Activated CD4-positive, alpha-beta T cell treated with anti-CD3 and anti-CD28 coated beads, Interleukin-2, amount 50 U/mL, for 48 hours (primary cell): ENCODE measurements around the gene CHPF.

Experiments used
- DNase-seq, 2 experiments: peaks; one replicate each; pipeline ENCODE4 v3.0.0-alpha.2; 2020

The CHPF gene

DNA sequence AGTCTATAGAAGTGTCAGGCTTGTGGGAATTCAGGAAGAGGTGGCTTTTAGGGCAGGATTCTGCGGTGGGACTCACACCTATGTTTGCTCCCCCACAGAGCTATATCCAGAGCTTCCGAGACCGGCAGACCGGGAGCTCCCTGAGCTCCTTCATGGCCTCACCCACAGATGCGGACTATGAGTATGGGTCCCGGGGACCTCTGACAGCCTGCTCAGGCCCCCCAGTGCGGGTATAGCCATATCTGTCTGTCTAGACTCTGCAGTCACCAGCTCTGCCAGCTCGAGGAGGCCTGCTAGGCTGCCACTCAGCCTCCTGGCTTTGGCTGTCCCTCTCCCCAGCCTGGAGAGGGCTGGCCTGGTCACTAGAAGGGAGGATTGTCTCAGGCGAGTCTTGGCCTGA is 6.0 kb upstream of the CHPF start:
- no peak for DNase-seq

DNA sequence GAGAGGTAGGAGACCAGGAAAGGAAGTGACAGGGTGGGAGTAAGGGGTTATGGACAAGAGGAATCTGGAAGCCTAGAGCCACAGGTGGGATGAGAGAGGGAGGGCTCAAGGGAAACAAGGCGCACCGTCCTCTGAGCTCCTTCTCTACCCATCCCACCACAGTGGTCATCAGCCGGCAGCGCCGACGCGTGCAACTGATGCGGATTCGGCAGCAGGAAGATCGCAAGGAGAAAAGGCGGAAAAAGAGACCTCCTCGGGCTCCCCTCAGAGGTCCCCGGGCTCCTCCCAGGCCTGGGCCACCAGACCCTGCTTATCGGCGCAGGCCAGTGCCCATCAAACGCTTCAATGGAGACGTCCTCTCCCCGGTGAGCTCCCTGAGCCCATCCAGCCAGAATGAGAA is 5.4 kb upstream of the CHPF start:
- no peak for DNase-seq

DNA sequence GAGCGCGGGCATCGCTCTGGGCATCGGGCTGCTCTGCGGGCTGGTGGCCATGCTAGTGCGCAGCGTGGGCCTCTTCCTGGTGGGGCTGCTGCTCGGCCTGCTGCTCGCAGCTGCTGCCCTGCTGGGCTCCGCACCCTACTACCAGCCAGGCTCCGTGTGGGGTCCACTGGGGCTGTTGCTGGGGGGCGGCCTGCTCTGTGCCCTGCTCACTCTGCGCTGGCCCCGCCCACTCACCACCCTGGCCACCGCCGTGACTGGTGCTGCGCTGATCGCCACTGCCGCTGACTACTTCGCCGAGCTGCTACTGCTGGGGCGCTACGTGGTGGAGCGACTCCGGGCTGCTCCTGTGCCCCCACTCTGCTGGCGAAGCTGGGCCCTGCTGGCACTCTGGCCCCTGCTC is 4.0 kb upstream of the CHPF start:
- no peak for DNase-seq

DNA sequence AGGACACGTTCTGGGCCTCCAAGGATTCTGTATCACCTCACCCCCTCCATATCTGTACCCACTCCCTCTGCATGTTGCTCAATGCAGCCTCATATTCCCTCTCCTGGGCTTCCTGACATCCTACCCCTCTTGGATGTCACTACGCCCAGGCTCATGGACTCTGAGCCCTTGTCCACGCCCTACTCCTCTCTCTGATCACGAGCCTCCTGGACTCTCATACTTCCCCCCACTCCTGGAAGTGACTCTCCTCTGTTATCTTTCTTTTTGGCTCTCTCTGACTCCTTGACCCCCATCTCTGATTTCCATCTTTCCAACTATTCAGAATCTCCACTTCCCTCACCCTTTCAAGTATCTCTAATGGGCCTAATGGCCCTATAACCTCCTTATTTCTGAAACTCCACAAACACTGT is 2.3 kb upstream of the CHPF start:
- no peak for DNase-seq

DNA sequence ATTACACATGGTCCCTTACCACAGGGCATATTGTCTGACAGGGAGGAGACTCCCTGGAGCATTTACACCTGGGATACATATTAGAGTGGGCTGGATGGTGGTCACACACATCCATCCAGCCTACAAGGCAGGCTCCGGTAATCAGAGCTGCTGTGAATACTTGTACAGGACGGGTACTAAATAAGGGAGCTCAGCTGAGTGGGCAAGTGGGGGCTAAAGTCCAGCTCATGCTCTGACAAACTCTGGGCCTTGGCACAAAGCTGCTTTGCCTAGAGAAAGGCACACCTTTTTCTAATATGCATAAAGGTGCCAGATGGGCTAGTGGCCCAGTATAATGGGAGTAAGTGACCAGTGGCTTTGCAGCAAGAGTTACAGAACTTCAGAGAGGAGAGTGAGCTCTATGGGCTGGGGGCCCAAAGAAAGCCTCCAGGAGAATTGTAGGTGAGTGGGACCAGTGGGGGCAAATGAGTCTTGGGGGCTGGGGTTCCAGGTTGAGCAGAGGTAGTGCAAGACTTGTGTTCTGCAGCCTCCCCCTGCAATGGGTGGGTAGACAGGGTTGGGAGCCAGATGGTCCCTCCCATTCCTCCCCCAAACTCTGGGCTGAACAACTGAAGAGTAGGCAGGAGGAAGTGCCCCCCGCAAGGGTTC is 1.8 kb upstream of the CHPF start:
- no peak for DNase-seq

DNA sequence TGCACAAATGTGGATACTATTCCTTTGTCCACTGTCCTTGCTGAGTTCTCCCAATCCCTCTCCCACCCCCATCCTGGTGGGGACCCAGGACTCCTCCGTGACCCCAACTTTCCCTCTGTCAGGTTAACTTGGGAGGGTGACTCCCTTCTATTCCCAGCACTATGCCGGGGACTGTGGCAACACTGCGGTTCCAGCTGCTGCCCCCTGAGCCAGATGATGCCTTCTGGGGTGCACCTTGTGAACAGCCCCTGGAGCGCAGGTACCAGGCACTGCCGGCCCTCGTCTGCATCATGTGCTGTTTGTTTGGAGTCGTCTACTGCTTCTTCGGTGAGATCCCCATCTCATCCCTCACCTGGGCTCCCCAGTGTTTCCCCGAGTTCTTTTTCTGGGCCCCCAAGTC is 958 bp upstream of the CHPF start:
- DNase-seq = no peak

DNA sequence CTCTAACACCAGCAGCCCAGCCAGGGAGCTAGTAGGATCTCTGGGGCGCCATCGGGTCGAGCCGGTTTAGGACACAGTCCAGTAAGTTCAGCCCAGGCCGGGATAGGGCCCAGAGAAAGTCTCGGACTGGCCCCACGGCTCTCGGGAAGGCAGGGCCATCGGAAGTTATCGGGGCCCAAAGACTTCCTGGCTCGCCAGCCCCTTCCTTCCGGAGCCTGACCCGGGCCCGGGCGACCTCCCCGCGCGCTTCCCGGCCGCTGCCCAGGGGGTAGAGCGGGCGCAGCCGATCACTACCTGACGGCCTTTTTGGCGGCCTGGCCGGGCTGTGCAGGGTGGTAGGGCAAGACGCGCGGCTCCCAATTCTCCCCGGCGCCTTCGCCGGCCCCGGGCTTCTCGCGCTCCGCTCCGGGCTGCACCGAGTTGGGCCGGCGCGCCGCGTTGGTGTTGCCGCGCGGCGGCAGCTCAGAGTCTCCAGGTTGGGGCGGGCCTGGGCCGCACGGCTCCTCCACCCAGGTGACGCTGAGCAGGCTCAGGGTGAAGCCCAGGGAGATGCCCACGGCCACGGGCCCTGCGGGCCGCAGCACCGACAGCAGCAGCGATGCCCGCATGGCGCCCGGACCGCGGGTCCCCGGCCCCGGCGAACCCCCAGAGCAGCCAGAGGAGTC is 546 bp downstream of the CHPF start:
- no peak for DNase-seq

DNA sequence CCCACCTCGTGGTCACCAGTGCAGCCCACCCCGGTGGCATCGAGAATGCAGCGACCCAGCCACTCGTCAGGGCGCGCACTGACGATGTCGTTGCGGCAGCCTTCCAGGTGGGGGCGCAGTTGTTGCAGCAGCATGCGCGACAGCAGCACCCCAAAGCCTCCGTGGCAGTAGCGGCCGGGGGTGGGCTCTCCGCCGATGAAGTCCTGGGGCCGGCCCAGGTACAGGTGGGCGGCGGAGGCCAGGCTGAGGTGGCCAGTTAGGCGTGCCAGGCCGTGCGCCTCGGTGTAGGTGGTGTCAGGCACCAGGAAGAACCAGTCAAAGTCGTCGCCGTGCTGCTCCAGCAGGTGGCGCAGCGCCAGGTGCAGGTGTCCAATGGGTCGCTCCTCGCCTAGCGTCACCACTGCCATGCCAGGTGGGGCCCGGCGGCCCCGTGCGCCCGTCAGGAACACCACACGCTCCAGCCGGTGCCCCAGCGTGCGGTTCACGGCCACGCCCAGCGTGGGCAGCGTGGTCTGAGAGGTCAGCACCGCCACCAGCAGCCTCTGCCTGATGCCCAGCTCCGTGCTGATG is 1.9 kb downstream of the CHPF start:
- DNase-seq = peak; percentile 90 to 92

DNA sequence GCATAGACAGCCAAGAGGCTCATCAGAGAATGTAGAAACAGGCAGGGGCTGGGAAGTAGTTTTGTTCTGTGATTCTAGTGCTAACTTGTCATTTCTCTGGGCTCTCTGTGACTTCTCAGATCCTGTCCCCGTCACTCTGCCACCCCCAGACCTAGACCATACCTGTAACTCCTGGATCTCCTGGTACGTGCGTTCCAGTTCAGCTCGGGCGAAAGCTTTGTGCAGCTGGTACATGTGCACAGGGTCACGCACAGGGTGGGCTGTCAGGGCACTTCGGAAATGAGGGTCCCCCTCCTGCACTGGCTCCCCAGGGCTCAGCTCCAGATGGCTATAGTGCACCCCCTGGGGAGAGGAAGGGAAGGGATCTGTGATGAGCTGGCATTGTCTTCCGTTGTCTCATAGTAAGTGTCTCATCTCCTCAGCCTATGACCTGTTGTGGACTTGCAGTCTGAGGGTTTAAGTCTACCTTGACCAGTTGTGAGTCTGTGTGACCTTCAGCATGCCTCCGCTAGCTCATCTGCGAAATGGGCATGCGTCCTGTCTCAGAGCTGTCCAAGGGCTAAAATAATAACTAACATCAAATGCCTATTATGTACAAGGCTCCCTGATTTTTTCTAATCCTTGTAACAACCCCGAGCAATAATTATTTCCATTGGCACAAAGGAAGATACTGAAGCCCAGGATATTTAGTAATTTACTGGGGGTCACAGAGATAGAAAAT is 2.7 kb downstream of the CHPF start:
- DNase-seq = no peak

DNA sequence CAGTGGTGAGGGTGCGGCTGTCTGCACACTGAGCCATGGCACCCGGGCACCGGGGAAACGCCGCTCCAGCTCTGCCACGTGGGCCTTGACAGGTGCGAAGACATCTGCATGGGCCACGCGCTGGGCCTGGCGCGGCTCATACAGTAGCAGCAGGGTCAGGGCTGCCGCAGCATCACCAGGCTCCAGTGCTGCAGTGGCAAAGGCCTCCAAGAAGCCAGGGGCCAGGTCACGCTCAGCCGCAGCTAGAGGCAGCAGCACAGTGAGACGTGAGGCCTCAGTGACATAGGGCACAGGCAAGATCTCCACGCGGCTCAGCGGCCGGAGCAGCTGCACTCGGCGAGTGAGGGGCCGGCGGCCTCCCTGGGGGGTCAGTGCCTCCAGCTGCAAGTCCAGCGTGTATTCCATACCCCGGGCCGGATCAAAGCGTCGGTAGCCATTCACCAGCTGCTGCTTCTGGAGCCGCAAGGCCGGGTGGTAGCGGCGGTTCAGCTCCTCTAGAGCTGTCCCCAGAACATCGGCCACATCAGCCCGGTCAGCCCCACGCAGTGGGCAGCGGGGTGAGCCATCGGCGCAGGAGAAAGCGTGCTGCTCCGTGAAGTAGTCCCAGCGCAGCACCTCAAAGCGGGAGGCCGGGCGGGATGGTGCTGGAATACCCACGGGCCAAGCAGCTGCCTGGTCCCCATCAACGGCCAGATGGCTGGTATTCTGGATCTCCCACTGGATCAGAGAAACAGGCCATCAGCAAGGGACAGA is 3.5 kb downstream of the CHPF start:
- no peak for DNase-seq

DNA sequence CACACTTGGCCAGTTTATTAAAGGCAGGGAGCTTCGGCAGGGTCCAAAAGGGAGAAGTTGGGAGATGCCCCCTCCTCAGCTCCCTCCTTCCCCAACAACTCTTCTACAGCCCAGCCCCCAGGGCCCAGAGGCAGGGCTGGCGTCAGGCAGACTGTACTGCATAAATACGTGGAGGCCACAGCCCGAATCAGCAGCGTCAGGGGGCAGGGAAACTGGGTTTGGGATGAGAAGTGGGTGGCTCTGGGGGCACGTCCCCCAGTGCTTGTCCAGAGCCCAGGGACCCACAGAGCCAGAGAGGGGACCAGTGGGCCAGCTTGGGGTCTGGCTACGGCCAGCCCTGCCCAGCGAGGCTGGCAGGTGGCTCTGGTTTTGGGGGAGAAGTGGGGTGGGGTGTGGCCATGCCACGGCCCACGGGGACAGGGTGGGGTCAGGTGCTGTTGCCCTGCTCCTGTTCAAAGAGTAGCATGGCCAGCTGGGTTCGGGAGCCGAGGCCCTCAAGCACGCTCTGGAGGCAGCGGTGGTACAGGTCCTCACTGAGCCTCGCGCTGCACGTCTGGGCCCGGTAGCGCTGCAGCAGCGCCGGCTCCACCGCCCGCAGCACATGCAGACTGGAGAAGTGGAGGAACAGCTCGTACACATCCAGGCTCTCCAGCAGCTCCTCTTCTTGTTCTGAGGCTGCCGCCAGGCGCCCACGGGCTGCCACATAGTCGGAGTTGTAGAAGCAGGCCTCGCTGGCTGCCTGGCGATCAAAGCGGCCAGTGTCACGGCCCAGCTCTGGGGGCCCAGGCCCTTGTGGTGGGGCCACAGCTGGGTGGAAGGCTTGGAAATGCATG is 4.4 kb downstream of the CHPF start:
- no peak for DNase-seq

DNA sequence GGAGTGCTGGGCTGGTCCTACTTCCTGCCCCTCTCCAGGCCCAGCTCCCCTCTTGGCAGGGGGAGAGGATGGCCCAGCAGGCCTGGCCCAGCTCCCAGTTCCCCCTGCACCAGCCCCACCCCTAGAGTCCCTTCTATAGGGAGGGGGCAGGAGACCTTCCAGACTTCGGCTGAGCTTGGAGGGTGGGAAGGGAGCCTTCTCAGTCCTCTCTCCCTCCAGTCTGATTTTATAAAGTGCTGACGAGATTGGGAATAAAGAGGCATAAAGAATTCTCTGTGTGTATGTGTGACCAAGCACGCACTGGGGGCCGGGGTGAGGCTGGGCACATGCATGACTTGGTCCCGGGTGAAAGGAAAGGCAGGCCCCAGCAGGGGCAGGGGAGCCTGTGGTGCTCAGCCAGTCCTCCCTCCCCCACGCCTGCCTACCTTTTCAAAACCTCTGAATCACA is 5.1 kb downstream of the CHPF start:
- DNase-seq = no peak

DNA sequence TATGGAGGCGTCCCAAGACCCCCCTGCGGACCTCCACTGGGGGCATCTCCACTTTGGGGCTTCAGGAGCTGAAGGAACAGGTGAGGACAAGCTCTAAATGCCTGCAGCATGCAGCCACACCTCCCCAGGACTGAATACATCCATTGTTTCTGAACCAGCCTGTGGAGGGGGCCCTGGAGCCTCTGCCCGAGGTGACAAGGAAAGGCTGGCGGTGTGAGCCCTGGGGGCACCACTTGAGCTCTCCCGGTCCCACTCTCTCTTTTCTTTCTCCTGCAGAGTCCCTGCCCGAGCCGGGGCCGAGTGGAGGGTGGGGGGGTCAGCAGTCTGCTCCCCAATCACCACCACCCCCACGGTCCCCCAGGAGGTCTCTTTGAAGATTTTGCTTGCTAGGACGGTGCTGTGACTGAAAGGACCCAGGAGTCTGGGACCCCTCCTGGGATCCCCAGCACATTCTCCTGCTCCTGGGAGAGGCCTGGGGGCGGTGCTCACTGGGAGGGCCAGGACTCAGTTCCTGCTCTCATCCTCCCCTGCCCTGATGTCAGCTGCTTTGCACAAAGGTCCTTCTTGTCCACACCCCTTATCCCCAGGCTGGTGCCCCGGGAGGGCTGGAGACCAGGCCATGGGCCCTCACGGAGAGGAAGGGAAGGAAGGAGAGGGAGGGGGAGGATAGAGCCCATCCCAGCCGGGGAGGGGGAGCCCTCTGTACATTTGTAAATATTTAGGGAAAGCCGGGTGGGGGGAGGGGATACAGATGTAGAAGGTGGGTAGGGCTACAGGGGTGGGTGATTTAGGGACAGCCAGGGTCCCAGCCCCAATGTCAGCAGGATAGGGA is 5.7 kb downstream of the CHPF start:
- DNase-seq = no peak

DNA sequence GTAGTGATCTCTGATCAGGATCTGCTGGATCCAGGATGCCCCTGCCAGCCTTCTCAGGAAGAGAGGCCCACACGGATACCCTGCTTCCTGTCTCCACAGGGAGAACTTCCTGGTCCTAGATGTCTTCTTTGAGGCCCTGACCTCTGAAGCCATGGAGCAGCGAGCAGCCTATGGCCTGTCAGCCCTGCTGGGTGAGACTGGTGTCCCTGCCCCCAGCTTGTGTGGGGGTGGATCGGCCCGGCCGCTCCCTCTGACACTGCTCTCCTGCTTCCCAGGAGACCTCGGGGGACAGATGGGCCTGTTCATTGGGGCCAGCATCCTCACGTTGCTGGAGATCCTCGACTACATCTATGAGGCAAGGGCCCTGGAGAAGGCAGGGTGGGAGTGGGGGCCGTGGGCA is 6.6 kb downstream of the CHPF start:
- no peak for DNase-seq

DNA sequence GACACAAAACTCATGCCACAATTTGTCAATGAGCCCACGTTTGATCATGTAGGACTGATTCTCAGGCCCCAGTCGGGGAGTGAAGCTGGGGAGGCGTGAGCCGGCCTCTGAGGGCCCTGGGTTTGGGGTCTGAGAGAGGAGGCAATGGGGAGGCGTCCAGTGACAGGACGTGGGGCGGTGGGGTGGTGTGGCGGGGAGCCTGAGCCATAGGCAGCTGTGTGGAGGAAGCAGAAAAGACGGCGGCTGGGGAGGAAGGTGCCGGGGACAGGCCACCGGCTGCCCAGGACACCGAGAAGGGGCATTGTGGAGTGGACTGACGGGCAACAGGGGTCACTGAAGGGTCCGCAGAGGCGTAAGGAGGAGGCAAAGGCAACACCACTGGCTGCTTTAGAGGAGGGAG is 7.2 kb downstream of the CHPF start:
- DNase-seq = no peak

DNA sequence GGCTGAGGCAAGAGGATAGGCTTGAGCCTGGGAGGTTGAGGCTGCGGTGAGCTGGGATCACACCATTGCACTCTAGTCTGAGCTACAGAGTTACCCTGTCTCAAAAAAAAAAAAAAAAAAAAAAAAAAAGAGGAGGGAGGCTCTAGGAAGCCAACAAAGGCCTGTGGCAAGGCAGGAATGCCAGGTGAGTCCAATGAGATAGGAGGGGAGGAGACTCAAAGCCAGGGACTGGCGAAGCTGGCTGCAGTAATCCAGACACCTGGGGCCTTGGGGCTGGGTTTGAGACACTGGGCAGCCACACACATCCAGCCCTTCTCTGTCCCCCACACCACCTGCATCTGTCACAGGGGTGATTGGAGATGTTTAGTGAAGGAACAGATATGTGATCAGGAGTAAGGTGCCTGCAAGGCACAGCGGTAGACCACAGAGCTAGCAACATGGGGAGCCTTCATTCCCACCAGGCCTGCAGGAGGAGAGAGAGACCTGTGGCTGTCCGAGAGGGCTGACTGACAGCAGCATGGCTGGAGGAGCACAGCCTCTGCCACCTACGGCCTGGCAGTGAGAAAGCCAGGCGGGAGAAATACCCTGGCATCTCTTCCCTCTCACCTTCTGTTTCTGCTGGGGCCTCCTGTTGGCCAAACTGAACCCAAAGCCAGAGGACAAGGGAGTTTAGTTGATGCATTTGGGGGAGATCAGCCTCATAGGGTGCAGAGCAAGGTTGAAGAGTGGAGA is 9.5 kb downstream of the CHPF start:
- DNase-seq = no peak

DNA sequence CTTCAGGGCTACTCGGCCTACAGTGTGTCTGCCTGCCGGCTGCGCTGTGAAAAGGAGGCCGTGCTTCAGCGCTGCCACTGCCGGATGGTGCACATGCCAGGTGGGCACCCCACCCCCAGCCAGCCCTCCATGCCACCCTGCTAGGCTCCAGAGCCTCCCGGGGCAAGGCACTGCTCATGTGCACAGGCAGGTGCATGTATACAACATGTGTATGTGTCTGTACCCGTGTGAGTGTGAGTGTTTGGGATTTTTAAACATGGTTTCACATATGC is 11.3 kb downstream of the CHPF start:
- no peak for DNase-seq

DNA sequence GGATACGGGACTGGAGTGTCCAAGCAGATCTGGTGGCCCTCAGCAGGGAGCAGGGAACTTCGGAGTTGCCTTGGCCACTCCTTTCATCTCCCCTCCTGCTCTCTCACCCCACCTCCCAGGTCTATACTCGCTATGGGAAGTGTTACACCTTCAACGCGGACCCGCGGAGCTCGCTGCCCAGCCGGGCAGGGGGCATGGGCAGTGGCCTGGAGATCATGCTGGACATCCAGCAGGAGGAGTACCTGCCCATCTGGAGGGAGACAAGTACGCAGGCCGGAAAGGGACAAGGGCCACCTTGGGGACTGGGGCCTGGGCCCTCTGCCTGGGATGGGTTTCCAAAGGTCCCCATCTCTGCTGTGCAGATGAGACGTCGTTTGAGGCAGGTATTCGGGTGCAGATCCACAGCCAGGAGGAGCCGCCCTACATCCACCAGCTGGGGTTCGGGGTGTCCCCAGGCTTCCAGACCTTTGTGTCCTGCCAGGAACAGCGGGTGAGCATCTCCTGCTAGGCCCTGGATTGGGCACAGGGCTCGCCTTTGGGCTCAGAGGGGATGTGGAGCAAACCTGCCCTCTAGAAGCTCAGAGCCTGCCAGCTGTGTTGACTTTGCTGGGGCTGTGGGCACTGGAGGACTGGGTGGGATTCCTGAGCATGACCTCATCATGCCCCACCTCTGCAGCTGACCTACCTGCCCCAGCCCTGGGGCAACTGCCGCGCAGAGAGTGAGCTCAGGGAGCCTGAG is 11.8 kb downstream of the CHPF start:
- no peak for DNase-seq

DNA sequence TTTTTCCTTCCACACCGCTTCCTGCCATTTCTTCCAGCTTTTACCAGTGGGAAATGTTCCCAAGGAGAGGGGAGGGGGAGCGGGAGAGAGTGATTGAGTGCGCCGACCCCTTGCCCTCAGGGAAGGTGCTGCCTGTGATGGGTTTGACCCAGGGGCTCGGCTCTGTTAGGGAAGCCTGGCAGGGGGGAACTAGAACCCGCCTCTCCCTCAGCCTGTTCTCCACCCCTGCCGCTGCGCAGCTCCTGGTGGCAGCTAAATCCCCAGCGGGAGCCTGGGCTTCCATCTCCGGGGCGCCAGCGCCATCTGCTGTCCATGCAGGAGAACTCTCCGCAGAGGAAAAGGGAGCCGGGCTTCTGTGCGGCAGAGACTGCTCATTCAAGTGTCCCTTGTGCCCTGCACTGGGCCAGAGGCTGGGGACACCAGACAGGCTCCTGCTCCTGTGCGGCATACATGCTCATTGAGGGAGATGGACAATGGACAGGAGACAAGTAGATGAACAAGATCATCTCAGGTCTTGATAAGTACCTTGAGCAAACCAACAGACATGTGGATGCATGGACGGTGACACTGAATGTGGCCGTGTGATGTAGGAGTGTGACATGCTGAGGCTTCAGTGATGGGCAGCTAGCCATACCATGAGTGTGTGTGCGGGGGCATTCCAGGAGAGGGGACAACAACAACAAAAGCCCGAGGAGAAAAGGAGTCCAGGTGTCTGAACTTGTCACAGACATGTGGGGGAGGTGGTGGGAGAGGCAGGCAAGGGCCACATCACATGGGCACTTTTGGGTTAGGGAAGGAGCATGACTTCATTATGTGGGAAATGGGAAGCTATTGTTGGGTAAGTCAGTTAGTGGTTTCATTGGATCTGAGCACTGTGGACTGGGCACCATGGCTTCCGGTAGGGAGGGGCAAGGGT is 13.3 kb downstream of the CHPF start:
- DNase-seq = peak; percentile 86 to 90
